ENCODE results near the gene UQCC2. TPM values are rescaled to one million over a fixed set of nuclear protein-coding genes. Genes with fewer than 3 reads are reported as not detected.

The UQCC2 gene
- total RNA-seq, 1 donor from 2014 or later: 68.9 TPM

GRCh38 chr6:33723371-33724085, 12.0 kb upstream of the UQCC2 start:
- no peak for DNase-seq (ENCODE audit: extremely low spot score, unreplicated experiment)
- Mint-ChIP-seq H3K36me3 (ENCODE audit: unreplicated experiment) (peaks cover 5% of the 10 kb centered on the region), H3K4me1 (ENCODE audit: unreplicated experiment) (peaks cover under 1% of the 10 kb centered on the region), H3K4me3 (ENCODE audit: unreplicated experiment) (no peak overlapping the region), H3K27me3 (ENCODE audit: unreplicated experiment) (no peaks in the 10 kb centered on the region), H3K9me3 (ENCODE audit: unreplicated experiment) (no peaks in the 10 kb centered on the region), H3K27ac (ENCODE audit: unreplicated experiment) (no peak overlapping the region)
- no peak for TF ChIP-seq CTCF (IDR thresholded peaks at IDR 0.05)

GRCh38 chr6:33722103-33722623, 10.7 kb upstream of the UQCC2 start:
- H3K4me1 Mint-ChIP-seq (ENCODE audit: unreplicated experiment): peaks cover 11% of the 10 kb centered on the region
- DNase-seq (ENCODE audit: extremely low spot score, unreplicated experiment): no peak
- no peak overlapping the region for H3K27ac Mint-ChIP-seq (ENCODE audit: unreplicated experiment)
- TF ChIP-seq CTCF (IDR thresholded peaks at IDR 0.05): no peak
- peaks cover 5% of the 10 kb centered on the region for H3K36me3 Mint-ChIP-seq (ENCODE audit: unreplicated experiment)
- H3K4me3 Mint-ChIP-seq (ENCODE audit: unreplicated experiment): no peak overlapping the region
- H3K9me3 Mint-ChIP-seq (ENCODE audit: unreplicated experiment): no peaks in the 10 kb centered on the region
- H3K27me3 Mint-ChIP-seq (ENCODE audit: unreplicated experiment): no peaks in the 10 kb centered on the region

GRCh38 chr6:33721508-33721907, 10.0 kb upstream of the UQCC2 start:
- Mint-ChIP-seq H3K27ac (ENCODE audit: unreplicated experiment) (no peak overlapping the region), H3K4me1 (ENCODE audit: unreplicated experiment) (peaks cover 11% of the 10 kb centered on the region), H3K4me3 (ENCODE audit: unreplicated experiment) (no peak overlapping the region), H3K36me3 (ENCODE audit: unreplicated experiment) (peaks cover 5% of the 10 kb centered on the region), H3K27me3 (ENCODE audit: unreplicated experiment) (no peaks in the 10 kb centered on the region), H3K9me3 (ENCODE audit: unreplicated experiment) (no peaks in the 10 kb centered on the region)
- no peak for DNase-seq (ENCODE audit: extremely low spot score, unreplicated experiment)
- no peak for TF ChIP-seq CTCF (IDR thresholded peaks at IDR 0.05)

- no peak overlapping the region for H3K27ac Mint-ChIP-seq (ENCODE audit: unreplicated experiment)
- H3K4me3 Mint-ChIP-seq (ENCODE audit: unreplicated experiment): no peak overlapping the region
- TF ChIP-seq CTCF (IDR thresholded peaks at IDR 0.05): no peak
- H3K9me3 Mint-ChIP-seq (ENCODE audit: unreplicated experiment): no peaks in the 10 kb centered on the region
- H3K36me3 Mint-ChIP-seq (ENCODE audit: unreplicated experiment): peaks cover 5% of the 10 kb centered on the region
- no peak for DNase-seq (ENCODE audit: extremely low spot score, unreplicated experiment)
- H3K4me1 Mint-ChIP-seq (ENCODE audit: unreplicated experiment): peaks cover 11% of the 10 kb centered on the region
- H3K27me3 Mint-ChIP-seq (ENCODE audit: unreplicated experiment): no peaks in the 10 kb centered on the region
Measured at GRCh38 chr6:33720998-33721397, 9.5 kb upstream of the UQCC2 start.

- Mint-ChIP-seq H3K27me3 (ENCODE audit: unreplicated experiment) (no peaks in the 10 kb centered on the region), H3K4me1 (ENCODE audit: unreplicated experiment) (peaks cover 11% of the 10 kb centered on the region), H3K36me3 (ENCODE audit: unreplicated experiment) (peaks cover 5% of the 10 kb centered on the region), H3K27ac (ENCODE audit: unreplicated experiment) (no peak overlapping the region), H3K9me3 (ENCODE audit: unreplicated experiment) (no peaks in the 10 kb centered on the region), H3K4me3 (ENCODE audit: unreplicated experiment) (no peak overlapping the region)
- DNase-seq (ENCODE audit: extremely low spot score, unreplicated experiment): no peak
- TF ChIP-seq CTCF (IDR thresholded peaks at IDR 0.05): no peak
Measured at GRCh38 chr6:33719326-33719987, 8.0 kb upstream of the UQCC2 start.
